NCI-H82 treated with DMSO at 0.1 percent for 48 hours (cell line): Measurements from ENCODE around the gene PJVK.
A peak's percentile ranks its signal among the peaks of the same experiment; 100 is the strongest.
"Not testable (repeated sequence)": the region's sequence is repeated elsewhere in the genome, so short reads cannot be mapped to it uniquely, and the experiment has no call there.

ENCODE experiments used
- DNase-seq: peaks from one replicate; lab custom pipeline; 2025; ENCODE audit not compliant: unreplicated experiment; lab: John Stamatoyannopoulos, UW

PJVK gene, protein sequence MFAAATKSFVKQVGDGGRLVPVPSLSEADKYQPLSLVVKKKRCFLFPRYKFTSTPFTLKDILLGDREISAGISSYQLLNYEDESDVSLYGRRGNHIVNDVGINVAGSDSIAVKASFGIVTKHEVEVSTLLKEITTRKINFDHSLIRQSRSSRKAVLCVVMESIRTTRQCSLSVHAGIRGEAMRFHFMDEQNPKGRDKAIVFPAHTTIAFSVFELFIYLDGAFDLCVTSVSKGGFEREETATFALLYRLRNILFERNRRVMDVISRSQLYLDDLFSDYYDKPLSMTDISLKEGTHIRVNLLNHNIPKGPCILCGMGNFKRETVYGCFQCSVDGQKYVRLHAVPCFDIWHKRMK

DNA sequence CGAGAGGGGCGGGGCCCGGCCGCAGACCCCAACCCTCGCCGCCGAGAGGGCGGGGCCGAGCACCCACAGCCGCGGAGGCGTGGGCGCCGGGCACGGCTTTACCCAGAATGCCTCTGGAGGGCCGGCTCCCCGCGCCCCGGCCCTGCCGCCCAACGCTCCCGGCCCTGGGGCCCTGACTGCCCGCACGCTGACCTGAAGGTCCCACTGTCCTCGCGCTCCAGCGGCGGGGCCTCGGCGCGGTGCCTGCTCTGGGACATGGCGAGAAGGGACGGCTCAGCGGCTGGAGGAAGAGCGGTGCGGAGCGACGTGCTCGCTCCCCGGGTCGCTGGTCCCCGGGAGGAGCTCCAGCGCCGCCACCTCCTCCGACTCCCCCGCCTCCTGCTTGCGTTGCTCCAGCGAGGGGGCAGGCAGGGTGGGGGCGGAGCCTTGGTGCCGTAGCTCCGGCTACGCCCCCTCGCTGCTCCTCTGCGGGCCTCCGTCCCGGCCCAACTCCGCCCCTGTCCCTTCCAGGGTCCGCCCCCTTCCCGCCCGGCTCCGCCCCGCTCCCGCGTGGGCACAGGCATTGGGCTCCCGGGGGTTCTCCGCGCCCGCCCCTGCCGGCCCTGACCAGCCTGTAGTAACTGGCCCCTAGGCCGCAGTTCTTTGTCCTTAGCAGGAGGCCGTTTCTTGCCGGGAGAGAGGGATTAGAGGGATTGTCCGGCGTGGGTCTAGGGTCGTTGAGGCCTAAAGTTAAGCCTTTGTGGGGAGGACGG is at the start of gene PJVK, which contains the start of gene PRKRA:
TSS of gene PJVK (plus strand) at position 605 of the 752 bp plus-strand sequence. CDS start 2,032 bp downstream, outside the sequence.
TSS of gene PRKRA (minus strand) at position 402 of the 752 bp plus-strand sequence. CDS start at position 257, 145 bp downstream.
- DNase-seq: peak; percentile 94

DNA sequence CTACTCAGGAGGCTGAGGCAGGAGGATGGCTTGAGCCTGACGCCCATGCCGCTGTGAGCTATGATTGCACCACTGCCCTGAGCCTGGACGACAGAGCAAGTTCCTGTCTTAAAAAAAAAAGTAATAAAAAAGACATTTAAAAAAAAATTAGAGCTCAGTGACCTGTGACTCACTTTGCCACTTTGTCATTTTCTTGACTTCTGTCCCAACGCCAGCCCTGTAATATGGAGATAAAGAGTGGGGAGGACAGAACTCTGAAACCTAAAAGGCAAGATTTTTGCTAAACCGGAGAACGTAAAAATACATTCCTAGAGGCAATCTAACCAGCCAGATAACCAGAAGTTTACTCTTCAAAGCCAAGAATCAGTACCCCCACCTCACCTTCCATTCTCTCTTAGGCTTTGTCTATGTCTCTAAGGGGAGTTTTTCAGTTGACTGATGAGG is 49.2 kb upstream of the PJVK start:
- DNase-seq: no peak

DNA sequence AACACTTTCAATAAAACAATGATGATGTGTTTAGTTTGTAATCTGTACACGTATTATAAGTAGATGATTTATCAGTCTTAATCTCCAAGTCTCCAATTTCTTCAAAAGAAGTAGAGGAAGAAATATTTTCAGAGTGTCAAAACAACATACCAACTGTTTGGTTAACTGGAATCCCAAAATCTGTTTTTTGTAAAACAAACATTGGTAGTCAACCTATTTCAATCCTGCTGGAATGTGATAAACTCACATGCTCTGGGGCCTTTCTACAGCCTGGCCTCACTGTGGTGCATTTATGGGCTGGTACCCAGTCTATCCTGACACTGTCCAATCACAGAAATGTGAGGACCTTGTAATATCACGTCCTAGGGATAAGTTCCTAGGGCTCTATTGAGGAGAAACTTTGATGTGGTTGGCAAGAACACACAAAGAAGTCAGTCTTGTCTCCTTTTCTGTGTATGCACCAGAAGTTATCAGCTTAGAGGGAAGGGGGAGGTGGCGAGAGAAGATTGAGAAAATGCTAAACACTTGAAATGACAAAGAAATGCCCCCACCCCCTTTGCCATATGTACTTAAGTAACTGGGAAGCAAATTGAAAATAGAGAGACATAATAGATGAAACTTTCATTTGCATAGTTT is 47.4 kb upstream of the PJVK start:
- DNase-seq: no peak

DNA sequence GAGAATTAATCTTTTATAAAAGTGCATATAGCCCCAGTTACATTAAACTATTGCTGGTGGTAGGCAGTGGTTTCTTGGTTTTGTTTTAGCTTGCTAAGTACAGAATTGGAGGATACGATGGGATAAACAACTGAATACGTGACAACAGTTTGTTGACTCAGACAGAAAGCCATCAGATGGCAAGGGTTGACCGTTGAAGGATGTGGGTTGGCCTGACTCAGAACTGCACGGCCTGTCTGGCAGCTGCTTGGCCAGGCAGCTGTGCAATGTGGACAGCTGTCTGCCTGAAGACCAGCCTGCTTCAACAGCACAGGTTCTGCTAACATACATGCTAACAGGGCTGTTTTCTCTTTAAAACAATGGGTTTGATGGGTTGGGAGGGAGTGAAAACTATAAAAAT is 46.8 kb upstream of the PJVK start:
- no peak for DNase-seq

DNA sequence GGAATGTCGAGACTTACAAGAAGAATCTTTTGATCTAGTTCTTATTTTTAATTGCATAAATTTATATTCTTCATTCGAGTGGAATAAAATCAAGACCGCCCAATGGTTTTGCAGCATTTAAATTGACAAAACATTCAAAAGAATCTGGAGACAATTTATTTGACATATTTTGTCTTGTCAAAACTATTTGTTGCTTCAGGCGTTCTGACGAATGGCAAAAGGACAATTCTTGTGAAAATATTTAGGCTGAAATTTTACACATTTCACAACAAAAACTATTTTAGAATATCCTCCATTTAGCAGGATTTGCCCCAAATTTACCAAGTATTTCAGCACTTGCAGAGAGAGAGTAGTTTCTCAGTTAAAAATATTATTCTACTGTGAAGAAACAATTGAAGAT is 41.9 kb upstream of the PJVK start:
- no peak for DNase-seq

DNA sequence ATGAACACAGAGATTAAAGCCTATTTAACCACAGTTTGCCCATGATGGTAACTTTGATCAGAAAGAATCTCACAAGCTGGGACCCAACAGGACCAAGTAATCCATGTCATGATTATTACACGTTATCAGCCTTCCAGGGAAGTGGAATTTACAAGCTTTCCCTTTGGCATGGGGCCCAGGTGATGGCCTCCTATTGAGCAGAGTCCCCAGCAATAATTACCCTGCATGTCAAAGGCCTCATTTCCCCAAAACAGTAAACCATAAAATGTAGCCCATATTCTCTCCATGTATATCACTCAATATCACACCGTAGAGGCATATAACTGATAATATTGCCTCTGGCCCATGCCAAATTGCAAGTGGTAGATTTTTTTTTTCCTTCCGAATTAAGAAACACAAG is 39.1 kb upstream of the PJVK start:
- no peak for DNase-seq

DNA sequence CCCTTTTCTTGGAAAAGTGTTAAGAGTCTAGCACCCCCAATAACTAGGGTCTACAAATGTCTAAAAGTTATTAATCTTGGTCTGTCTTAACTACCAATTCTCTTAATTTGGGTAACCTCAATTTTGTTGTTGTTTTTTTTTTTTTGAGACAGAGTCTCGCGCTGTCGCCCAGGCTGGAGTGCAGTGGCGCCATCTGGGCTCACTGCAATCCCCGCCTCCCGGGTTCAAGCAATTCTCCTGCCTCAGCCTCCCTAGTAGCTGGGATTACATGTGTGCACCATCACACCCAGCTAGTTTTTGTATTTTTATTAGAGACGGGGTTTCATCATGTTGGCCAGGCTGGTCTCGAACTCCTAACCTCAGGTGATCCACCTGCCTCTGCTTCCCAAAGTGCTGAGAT is 38.7 kb upstream of the PJVK start:
- DNase-seq: not testable (repeated sequence)

DNA sequence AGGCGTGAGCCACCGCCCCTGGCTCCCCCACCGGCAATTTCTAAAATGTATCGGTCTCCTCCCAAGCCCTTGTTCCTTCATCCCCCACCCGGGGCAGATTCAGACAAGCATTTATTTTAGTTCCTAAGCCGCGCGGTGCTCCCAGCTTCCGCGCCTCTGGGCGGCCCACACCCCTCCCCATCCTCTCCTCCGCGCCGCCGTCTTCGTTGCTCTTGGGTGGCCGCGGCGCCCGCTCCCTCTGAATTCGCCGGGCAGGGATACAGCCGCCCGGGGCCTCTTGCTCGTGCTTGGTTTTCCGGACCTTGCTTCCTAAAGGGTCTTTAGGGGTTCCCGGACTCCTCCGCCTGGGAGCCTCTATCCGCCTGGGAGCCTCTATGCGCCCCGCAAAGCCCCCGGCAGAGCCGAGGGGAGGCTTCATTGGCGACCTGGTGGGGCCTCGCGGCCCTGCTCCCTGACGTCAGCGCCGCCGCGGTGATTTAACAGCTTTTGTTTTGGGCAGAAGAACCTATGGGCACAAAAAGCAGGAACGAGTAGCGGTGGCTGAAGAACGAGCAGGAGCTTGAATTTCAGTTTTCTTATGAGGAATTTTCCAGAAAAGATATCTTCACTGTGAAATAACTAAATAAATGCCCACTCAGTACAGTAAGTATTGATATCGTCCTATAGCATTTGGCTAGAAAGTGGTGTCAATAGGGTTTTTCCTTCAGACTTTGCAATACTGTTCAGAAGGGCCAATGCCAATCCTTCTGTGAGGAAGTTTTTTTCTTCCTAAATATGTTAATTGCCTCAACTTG is 37.5 kb upstream of the PJVK start:
- peak; percentile 81 for DNase-seq

DNA sequence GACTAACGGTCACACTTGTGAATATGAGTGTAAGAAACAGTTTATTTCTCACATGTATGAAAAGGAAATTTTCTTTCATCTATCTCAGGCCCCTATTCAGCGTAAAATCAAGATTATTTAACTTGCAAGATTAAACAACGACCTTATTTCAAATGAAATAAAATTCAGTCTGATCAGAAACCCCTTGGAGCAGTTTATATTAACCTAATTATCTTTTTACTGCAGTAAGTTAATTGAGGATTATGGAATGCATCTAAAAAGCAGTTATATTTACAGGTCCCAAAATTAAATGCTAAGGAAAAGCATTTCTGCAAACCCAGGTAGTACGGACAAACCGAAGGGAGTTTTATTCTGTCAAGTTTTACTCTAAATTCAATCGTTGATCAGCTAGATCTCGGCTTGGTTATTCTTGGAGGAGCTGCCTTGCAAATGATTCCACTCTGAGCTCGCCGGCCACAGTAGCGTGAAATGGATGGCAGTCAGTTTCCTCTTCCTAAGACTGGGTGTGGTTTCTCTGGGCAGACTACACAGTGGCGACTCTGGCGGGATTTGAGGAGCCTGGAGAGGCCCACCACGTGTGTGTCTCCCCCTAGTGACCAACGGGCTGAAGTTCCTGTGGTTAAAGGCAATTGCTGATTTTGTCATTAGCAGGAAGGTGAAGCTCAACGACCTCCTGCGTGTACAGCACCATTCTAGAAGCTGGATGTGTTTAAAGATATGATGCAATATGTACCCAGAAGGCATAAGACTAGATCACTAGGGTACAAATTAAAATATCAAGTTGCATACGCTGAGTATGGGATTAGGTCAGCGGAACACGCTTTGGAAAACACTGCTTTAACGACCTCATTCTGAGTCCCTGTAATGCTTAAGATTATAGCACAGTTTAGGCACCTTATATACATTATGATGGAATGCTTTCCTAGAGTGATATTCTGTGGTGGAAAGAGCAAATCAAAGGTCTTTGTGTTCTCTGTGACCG is 36.6 kb upstream of the PJVK start:
- DNase-seq: peak; percentile 96

DNA sequence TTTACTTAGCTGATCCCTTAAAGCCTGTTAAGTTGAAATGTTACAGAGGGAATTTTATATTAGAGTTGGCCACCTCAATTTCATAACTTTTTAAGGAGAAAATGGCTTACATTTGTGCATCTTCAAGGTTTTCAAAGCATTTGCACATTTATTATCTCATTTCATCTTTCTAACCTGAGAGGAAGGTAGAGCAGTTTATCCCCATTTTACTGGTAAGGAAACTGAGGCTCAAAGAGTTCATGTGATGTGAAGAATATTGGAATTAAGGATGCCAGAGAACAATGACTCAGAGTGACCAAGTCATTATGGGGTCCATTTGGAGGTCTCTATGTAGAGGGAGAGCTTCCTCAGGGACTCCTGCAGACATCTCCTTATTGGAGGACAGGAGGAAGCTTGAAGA is 35.2 kb upstream of the PJVK start:
- no peak for DNase-seq

DNA sequence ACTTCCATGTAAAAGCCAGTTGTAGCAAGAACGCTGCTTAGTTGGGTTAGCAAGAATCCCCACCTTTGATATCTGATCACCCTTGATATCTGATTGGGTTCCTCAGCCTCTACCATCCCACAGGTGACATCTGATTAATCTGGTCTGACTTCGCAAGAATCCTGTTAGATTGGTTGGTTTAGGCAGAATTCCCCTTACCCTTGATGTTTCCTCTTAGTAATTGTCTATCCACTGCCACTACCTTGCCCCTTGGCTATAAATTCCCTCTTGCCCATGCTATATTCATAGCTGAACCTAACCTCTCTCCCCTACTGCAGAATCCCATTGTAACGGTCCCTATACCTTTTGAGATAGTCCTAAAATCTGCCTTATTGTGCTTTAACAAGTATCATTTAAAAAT is 33.3 kb upstream of the PJVK start:
- DNase-seq: no peak

DNA sequence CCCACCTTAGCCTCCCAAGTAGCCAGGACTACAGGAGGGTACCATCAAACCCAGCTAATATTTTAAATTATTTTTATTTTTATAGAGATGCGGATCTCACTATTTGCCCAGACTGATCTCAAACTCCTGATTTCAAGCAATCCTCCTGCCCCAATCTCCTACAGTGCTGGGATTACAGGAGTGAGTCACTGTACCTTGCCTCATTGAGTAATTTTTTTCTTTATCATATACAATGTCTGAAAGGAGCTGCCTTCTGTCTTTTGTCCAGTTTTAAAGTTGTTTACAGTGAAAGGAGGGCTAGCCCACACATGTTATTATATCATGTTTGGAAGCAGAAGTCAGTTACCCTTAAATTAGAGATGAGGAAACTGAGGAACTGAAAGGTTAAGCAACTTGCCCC is 32.8 kb upstream of the PJVK start:
- DNase-seq: no peak

DNA sequence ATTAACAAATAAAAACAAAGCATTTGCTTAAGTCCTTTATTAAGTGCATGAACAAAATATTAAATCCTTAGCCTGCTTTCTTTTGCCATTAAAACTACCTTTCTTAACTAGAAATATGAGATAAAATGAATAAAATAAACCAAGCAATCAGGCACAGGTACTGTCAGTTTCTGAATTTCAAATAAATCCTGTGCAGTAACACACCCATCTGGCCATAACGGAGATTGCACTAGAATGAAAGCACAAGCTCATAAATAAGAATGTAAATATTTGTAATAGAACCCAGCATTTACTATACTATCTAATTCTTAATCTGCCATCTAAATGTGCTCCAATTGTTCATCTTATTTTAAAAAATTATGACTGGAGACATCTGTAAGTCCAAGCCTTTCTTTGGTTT is 32.1 kb upstream of the PJVK start:
- no peak for DNase-seq

DNA sequence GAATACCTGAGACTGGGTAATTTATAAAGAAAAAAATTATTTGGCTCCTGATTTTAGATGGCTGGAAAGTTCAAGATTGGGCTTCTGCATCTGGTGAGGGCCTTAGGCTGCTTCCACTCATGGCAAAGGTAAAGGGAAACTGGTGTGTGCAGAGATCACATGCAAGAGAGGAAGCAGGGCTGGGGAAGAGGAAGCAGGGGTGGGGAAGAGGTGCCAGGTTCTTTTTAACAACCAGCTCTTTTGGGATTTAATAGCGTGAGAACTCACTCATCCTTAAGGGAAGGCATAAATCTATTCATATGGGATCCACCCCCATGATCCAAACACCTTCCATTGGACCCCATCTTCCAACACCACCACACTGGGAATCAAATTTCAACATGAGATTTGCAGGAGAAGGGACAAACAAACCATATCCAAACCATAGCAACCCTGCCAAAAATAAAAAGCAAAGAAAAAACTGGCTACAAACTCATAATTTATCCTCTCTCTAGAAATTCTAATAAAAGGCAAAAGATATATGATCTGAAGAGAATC is 30.6 kb upstream of the PJVK start:
- DNase-seq: no peak

DNA sequence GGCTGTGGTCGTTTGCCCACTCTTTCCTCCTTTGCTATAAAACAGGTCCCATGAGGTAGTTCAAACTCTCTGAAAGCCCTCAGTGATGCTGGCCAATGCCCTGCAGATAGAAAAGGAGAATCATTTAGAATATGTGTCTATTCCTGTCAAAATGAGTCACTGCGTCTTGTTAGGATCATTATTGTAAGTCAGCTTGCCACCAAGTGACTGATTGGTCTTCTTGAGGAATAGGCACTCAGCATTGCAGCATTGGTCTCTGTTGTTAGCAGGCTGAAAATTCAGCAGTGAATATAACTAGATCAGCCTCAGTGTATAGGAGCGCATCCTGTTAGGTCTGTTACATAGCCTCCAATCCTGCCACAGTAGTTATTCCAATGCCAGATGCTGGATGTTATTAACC is 29.1 kb upstream of the PJVK start:
- no peak for DNase-seq

DNA sequence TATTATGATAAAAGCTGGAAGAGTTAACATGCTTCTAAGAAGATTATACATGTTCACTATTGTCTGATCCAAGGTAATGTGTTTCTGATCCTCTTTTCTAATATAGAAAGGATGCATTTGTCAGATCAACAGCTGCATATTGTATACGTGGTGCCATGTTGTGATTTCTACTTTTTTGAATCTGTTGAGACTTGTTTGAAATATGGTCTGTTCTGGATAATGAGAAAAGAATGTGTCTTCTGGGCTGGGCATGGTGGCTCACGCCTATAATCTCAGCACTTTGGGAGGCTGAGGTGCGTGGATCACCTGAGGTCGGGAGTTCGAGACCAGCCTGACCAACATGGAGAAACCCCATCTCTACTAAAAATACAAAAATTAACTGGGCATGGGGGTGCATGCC is 27.4 kb upstream of the PJVK start:
- DNase-seq: not testable (repeated sequence)

DNA sequence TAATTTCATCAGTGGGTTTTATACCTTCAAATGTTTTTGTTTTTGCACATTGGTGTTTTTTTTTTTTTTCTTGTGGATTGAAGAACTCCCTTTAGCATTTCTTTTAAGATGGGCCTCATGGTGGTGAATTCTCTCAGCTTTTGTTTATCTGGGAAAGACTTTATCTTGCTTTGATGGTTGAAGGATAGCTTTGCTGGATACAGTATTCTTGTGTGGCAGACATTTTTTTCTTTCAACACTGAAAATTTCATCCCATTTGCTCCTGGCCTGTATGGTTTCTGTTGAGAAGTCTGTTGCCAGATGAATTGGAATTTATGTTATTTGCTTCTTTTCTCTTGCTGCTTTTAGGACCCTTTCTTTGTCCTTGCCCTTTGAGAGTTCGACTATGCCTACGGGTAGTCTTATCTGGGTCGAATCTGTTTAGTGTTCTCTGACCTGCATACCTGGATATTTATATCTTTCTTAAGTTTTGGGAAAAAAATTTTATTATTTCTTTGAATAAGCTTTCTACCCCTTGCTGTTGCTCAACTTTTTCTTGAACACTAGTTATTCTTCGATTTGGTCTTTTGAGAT is 25.8 kb upstream of the PJVK start:
- no peak for DNase-seq

DNA sequence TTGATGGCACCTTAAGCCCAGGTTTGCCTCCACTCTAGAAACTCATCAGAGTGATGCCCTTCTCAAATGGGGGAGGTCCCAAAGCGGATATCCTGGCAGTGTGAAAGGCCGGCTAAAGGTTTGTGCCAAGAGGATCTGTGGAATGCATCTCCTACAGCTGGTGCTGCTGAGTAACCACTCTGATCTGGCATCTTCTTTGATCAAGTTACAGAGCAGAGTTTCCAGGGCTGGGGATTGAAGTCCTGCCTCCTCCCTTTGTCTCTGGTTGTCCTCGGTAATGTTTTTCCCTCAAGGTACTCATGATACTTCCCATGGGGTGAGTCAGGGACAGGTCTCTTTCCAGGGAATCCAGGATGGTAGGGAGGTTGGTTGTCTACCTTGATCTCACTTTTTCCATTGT is 24.8 kb upstream of the PJVK start:
- DNase-seq: no peak

DNA sequence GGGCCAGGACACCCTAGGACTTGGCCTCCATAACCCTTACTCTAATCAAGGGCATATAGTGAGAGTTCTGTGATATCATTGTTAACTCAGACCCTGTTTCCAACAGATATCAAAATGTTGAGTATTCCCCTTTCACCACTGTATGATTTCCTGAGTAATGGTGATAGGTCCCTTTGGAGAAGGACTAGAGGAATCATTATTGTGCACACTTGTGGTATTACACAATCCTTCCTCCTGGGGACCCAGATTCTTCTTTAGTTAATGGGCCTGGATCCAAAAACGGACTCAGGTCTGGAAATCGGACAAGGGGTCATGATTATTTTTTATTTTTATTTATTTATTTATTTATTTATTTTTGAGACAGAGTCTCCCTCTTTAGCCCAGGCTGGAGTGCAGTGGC is 23.7 kb upstream of the PJVK start:
- no peak for DNase-seq
